ENCODE results near the gene ATP11B.

Gene ATP11B

GRCh38 chr3:182792901-182793662 is at the start of gene ATP11B:
ATP11B (plus strand) TSS chr3:182793504; CDS start chr3:182793760, 256 bp downstream.
- DNase-seq (ENCODE audit: low read depth), result no peak

- no peak for DNase-seq (ENCODE audit: low read depth)
Observed at GRCh38 chr3:182746959-182747358, 46.3 kb upstream of the ATP11B start.

GRCh38 chr3:182755308-182755707 is 38.0 kb upstream of the ATP11B start:
- DNase-seq (ENCODE audit: low read depth), result no peak

GRCh38 chr3:182755712-182756111 is 37.6 kb upstream of the ATP11B start:
- no peak for DNase-seq (ENCODE audit: low read depth)

GRCh38 chr3:182760576-182761164 is 32.6 kb upstream of the ATP11B start:
- DNase-seq (ENCODE audit: low read depth), result no peak

- no peak for DNase-seq (ENCODE audit: low read depth)
Observed at GRCh38 chr3:182763896-182764295, 29.4 kb upstream of the ATP11B start.

- no peak for DNase-seq (ENCODE audit: low read depth)
Observed at GRCh38 chr3:182765287-182765686, 28.0 kb upstream of the ATP11B start.

GRCh38 chr3:182766099-182766498 is 27.2 kb upstream of the ATP11B start:
- DNase-seq (ENCODE audit: low read depth), result no peak

GRCh38 chr3:182768413-182768812 is 24.9 kb upstream of the ATP11B start:
- no peak for DNase-seq (ENCODE audit: low read depth)

GRCh38 chr3:182769673-182770072 is 23.6 kb upstream of the ATP11B start:
- no peak for DNase-seq (ENCODE audit: low read depth)

- no peak for DNase-seq (ENCODE audit: low read depth)
Observed at GRCh38 chr3:182782149-182782548, 11.2 kb upstream of the ATP11B start.

GRCh38 chr3:182783106-182783505 is 10.2 kb upstream of the ATP11B start:
- no peak for DNase-seq (ENCODE audit: low read depth)

- no peak for DNase-seq (ENCODE audit: low read depth)
Observed at GRCh38 chr3:182784542-182784941, 8.8 kb upstream of the ATP11B start.

- DNase-seq (ENCODE audit: low read depth), result no peak
Observed at GRCh38 chr3:182785142-182785541, 8.2 kb upstream of the ATP11B start.

- no peak for DNase-seq (ENCODE audit: low read depth)
Observed at GRCh38 chr3:182785756-182786155, 7.5 kb upstream of the ATP11B start.

GRCh38 chr3:182786564-182787196 is 6.6 kb upstream of the ATP11B start:
- no peak for DNase-seq (ENCODE audit: low read depth)

GRCh38 chr3:182787302-182788036 is 5.8 kb upstream of the ATP11B start:
- no peak for DNase-seq (ENCODE audit: low read depth)

GRCh38 chr3:182789371-182789770 is 3.9 kb upstream of the ATP11B start:
- DNase-seq (ENCODE audit: low read depth), result no peak

GRCh38 chr3:182790612-182791011 is 2.7 kb upstream of the ATP11B start:
- no peak for DNase-seq (ENCODE audit: low read depth)

GRCh38 chr3:182793663-182794454 is 555 bp downstream of the ATP11B start:
- DNase-seq (ENCODE audit: low read depth), result no peak

- DNase-seq (ENCODE audit: low read depth), result no peak
Observed at GRCh38 chr3:182794455-182795388, 1.4 kb downstream of the ATP11B start.
